Suppressor macrophage treated with lipopolysaccharide for 4 hours (primary cell): ENCODE data around the gene ZNF416.

Experiments used
- DNase-seq: peaks from one replicate; pipeline ENCODE4 v3.0.0-alpha.2; 2020

The ZNF416 gene

DNA sequence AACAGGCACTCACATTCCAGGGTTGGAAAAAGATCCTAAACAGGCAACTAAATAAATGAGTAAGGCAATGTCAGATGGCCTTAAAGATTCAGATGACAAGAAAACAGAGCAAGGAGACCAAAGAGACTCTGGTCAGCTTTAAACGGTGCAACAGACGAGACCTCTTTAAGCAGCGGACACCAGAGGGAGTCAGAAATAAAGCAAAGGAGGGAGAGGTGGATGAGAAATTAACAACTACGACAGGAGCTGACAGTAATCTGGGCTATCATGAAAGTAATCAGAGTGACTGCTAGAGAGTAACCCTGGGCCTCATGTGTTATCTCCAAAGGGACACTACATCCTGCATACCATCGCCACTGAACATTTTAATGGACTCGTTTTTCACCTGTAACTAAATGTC lies 20.2 kb downstream of the ZNF416 start:
- no peak for DNase-seq

GRCh38 chr19:57557659-57558058 lies 21.1 kb downstream of the ZNF416 start:
- DNase-seq = no peak

GRCh38 chr19:57552432-57552831 lies 26.3 kb downstream of the ZNF416 start:
- no peak for DNase-seq

DNA sequence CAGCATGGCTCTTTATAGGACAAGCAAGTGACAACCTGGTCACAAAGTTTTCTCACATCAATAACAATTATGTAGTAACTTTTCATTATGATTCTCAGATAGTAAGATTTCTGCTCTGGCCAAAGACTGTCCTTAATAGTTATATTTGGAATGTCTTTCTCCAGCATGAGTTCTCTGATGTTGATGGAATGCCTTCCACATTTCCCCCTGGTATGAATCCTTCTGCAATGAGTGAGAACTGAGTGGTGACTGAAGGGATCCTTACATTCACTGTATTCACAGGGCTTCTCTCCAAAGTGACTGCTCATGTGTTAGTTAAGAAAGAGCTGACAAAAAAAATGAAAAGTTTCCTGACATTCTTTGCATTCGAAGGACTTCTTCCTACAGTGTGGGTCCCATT lies 32.2 kb downstream of the ZNF416 start:
- no peak for DNase-seq

GRCh38 chr19:57537953-57538547 lies 40.7 kb downstream of the ZNF416 start:
- no peak for DNase-seq

DNA sequence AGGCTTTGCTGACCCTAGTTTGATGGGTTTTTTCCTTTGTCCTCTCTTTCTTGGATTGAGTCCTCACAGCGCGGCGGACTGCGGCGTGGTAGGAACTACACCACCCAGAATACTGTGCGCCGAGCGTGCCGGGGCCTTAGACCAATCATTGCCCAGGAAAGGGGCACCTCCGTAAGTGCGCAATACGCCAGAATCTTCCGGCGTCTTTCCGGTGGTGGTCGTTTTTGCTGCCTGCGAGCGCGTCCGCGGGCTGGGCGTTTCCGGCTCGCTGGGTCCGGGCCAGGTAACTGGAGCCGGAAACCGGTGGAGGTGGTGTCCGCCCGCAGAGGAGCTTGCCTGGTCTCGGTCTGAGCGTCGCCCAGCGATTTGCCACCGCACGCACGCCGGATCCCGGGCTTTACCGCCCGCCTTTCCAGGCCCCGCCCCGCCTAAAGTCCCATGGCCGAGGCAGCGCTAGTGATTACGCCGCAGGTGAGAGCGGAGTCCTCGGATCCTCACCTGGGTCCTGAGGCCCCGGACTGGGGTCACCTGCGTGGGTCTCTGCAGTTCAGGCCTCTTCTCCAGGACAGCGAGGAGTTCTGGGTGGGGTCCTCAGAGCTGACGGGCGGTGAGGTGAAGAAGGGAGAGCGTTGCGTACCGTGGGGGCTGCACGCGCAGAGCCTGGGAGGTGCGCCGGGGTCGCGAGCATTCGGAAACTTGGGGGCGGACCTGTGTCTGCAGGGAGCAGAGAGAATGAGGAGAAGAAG lies 51.4 kb downstream of the ZNF416 start, which contains the start of gene ZNF549:
TSS of gene ZNF549 (plus strand) at position 221 of the 746 bp plus-strand sequence. CDS start at position 439, 218 bp downstream.
- peak; percentile 84 for DNase-seq
